ENCODE measurements around the gene NGRN. TPM values are rescaled to one million over a fixed set of nuclear protein-coding genes. Genes with fewer than 3 reads are reported as not detected.

NGRN gene
- total and polyA plus RNA-seq, 2 of the 8 experiments (the other 6 are each of a cell fraction or from before 2014, with no cell fraction given) = 60.1 to 101 TPM

GRCh38 chr15:90225504-90226234, 39.8 kb upstream of the NGRN start:
- Histone ChIP-seq H3K4me1 (replicated peaks in 1 of 4; ENCODE audit: control insufficient read depth in 3 of 4, insufficient read depth in 4 of 4, low read length in 3 of 4) (no peaks in the 10 kb centered on the region), H3K9ac (replicated peaks in 1 of 4; ENCODE audit: extremely low read depth in 1 of 4, low read depth in 3 of 4, low read length in 3 of 4) (no peak overlapping the region), H3K23ac (ENCODE audit: insufficient read length) (no peak overlapping the region), H3K9me3 (ENCODE audit: insufficient read depth in 2 of 2, low read depth in 1 of 2, low read length in 1 of 2) (no peaks in the 10 kb centered on the region), H2BK12ac (ENCODE audit: low read depth, low read length) (no peak overlapping the region), H3K4me2 (ENCODE audit: insufficient read depth in 1 of 2, low read depth in 2 of 2, low read length in 2 of 2) (no peak overlapping the region), H2AFZ (ENCODE audit: low read length) (no peak overlapping the region), H3K4me3 (ENCODE audit: extremely low read depth in 1 of 4, insufficient read depth in 2 of 4, low read depth in 3 of 4, low read length in 4 of 4) (no peak overlapping the region), H2AK5ac (ENCODE audit: low read depth, low read length) (no peak overlapping the region), H4K91ac (replicated peaks; ENCODE audit: insufficient read length, low read length) (no peak overlapping the region), H3K79me1 (ENCODE audit: low read depth, low read length) (no peaks in the 10 kb centered on the region), H2BK120ac (replicated peaks; ENCODE audit: low read depth, low read length) (no peak overlapping the region), H3K36me3 (ENCODE audit: control insufficient read depth in 2 of 4, insufficient read depth in 4 of 4, low read length in 3 of 4) (peaks cover 11 to 54% (median 36%) of the 10 kb centered on the region in 4 experiments; a peak in 7 of 8 replicates), H3K18ac (ENCODE audit: extremely low read depth, low read length) (no peak overlapping the region), H3K56ac (replicated peaks; ENCODE audit: insufficient read length, low read depth, low read length) (no peak overlapping the region), H4K20me1 (replicated peaks in 1 of 2; ENCODE audit: control insufficient read depth in 1 of 2, insufficient read depth in 2 of 2, low read length in 2 of 2) (peaks cover 0 to 6% of the 10 kb centered on the region in 2 experiments), H3K27me3 (replicated peaks in 1 of 4; ENCODE audit: control insufficient read depth in 3 of 4, extremely low read depth in 1 of 4, insufficient read depth in 3 of 4, low read length in 3 of 4) (no peaks in the 10 kb centered on the region), H3K14ac (ENCODE audit: insufficient read length) (no peak overlapping the region), H3K4ac (replicated peaks; ENCODE audit: insufficient read length, low read depth, low read length) (no peak overlapping the region), H3K23me2 (ENCODE audit: low read depth, low read length) (no peaks in the 10 kb centered on the region), H2BK15ac (ENCODE audit: low read length) (no peak overlapping the region), H4K8ac (ENCODE audit: extremely low read depth, insufficient read depth, low read length) (no peak overlapping the region), H2BK20ac (ENCODE audit: low read length) (no peak overlapping the region), H4K5ac (ENCODE audit: insufficient read length, low read depth, low read length) (no peak overlapping the region), H3K79me2 (ENCODE audit: control insufficient read depth in 1 of 2, insufficient read depth in 2 of 2, low read length in 2 of 2) (no peaks in the 10 kb centered on the region), H3K27ac (ENCODE audit: low read depth, low read length) (no peak overlapping the region), H2BK5ac (ENCODE audit: low read depth, low read length) (no peak overlapping the region)
- CTCF ChIA-PET (ENCODE audit: partially characterized antibody) = interaction anchor here (1.3 to 2.1 kb wide), 2 partner anchors 74 to 139 kb away, joined by 3 to 8 read pairs; no protein-coding TSS in a partner anchor
- FAIRE-seq (no peak), DNase-seq (ENCODE audit: low read depth in 1 of 2, low spot score in 2 of 2) (no peak)
- POLR2A ChIA-PET (ENCODE audit: partially characterized antibody) = interaction anchor here (0.6 kb wide), 1 partner anchor 446 kb away, joined by 4 read pairs; no protein-coding TSS in a partner anchor
- WGBS, 2 experiments (ENCODE audit: extremely low coverage in 1 of 2, insufficient coverage in 1 of 2, insufficient read length in 1 of 2, insufficient replicate concordance in 2 of 2, low coverage in 1 of 2, low lambda C conversion rate in 2 of 2, missing lambda C conversion rate in 1 of 2) = 94% methylated on average over 18 of the region's 18 CpGs; no CpG with 5 or more reads in 1 of the 2 experiments
- TF ChIP-seq MAFK (IDR thresholded peaks at IDR 0.05; ENCODE audit: low read depth, low read length) = no peak
